Measurements from ENCODE around the gene PTPN21. TPM values are rescaled to one million over a fixed set of nuclear protein-coding genes. Genes with fewer than 3 reads are reported as not detected.

Gene PTPN21
- 8.3 TPM for total RNA-seq

GRCh38 chr14:88554457-88555286 lies at the start of gene PTPN21:
Gene PTPN21 (minus strand): TSS chr14:88555007. CDS start chr14:88550417, 4,590 bp downstream.

GRCh38 chr14:88562831-88563686 lies 8.3 kb upstream of the PTPN21 start, which contains the start of gene ZC3H14:
Gene ZC3H14 (plus strand): TSS chr14:88563037. CDS start chr14:88563134, 97 bp downstream.

Small RNA genes lying within 50 kb of the gene (small RNA-seq; reads per million reads assigned to genes)
- not detected for gene RNU4-22P

Other genes with a start within 250 kb of the PTPN21 start
- gene KCNK10, start 231.7 kb downstream of the PTPN21 start, total RNA-seq: 24.5 TPM
- 75.2 TPM for gene SPATA7, start 169.3 kb downstream of the PTPN21 start, total RNA-seq
- 86.0 TPM for gene ZC3H14, start 8.0 kb upstream of the PTPN21 start, total RNA-seq
- gene EML5, start 237.9 kb upstream of the PTPN21 start, total RNA-seq: 45.4 TPM